Mesothelial cell of epicardium (in vitro differentiated cells): Measurements from ENCODE around the gene CLDN12. TPM values are rescaled to one million over a fixed set of nuclear protein-coding genes. Genes with fewer than 3 reads are reported as not detected.

Experiments used
- DNase-seq, 2 experiments: peaks; one replicate each; pipeline ENCODE4 v3.0.0; 2021; ENCODE audit warnings: low spot score in 2 of 2; ENCODE audit not compliant: unreplicated experiment in 2 of 2
- H3K27ac Mint-ChIP-seq: 2 replicates; pipeline ENCODE4 v1.8.0; 2021; ENCODE audit warnings: mixed read lengths
- H3K27me3 Mint-ChIP-seq: 2 replicates; pipeline ENCODE4 v1.8.0; 2021; ENCODE audit warnings: low read depth, mixed read lengths
- H3K36me3 Mint-ChIP-seq: 2 replicates; pipeline ENCODE4 v1.8.0; 2021; ENCODE audit warnings: mixed read lengths
- H3K4me1 Mint-ChIP-seq: 2 replicates; pipeline ENCODE4 v1.8.0; 2021; ENCODE audit warnings: mixed read lengths
- H3K4me3 Mint-ChIP-seq: 2 replicates; pipeline ENCODE4 v1.8.0; 2021; ENCODE audit warnings: mild to moderate bottlenecking, moderate library complexity, mixed read lengths
- H3K9me3 Mint-ChIP-seq: 2 replicates; pipeline ENCODE4 v1.8.0; 2021; ENCODE audit warnings: mixed read lengths
- CTCF ChIP-seq: fragments of 200-600 bp; sonication (generic); IDR thresholded peaks from one replicate; pipeline ENCODE4 v1.5.0; 2021; ENCODE audit warnings: antibody characterized with exemption; ENCODE audit not compliant: unreplicated experiment
- total RNA-seq: library from RNA; stranded (reverse); gene quantifications from 3 replicates; pipeline ENCODE4 v1.2.1, GENCODE V29; 2021

Gene CLDN12
- total RNA-seq: 33.1 to 35.8 TPM (median 33.5 TPM) in 3 replicates

GRCh38 chr7:90403174-90404113 is at the start of gene CLDN12:
Gene CLDN12, plus strand, starts transcription at chr7:90403461. Its CDS starts 9,216 bp downstream, at chr7:90412677.
- peak within 1 kb of the TSS; percentile 86 for H3K4me3 Mint-ChIP-seq
- peaks cover 14% of the 10 kb centered on the region for H3K36me3 Mint-ChIP-seq
- DNase-seq: peak; percentile 53 to 80
- peaks cover 10% of the 10 kb centered on the region for H3K9me3 Mint-ChIP-seq
- peaks cover 15% of the 10 kb centered on the region for H3K4me1 Mint-ChIP-seq
- peak within 1 kb of the TSS; percentile 98 for H3K27ac Mint-ChIP-seq
- no peak for TF ChIP-seq CTCF
- H3K27me3 Mint-ChIP-seq: peaks cover 15% of the 10 kb centered on the region

GRCh38 chr7:90383422-90383821 is 19.8 kb upstream of the CLDN12 start:
- H3K27ac Mint-ChIP-seq: no peak overlapping the region
- TF ChIP-seq CTCF: no peak
- peaks cover 22% of the 10 kb centered on the region for H3K9me3 Mint-ChIP-seq
- no peak for DNase-seq
- no peaks in the 10 kb centered on the region for H3K4me1 Mint-ChIP-seq
- H3K36me3 Mint-ChIP-seq: peaks cover 48% of the 10 kb centered on the region
- H3K4me3 Mint-ChIP-seq: no peak overlapping the region
- no peaks in the 10 kb centered on the region for H3K27me3 Mint-ChIP-seq

GRCh38 chr7:90383861-90384260 is 19.4 kb upstream of the CLDN12 start:
- H3K4me3 Mint-ChIP-seq: no peak overlapping the region
- DNase-seq: no peak
- TF ChIP-seq CTCF: no peak
- H3K27ac Mint-ChIP-seq: no peak overlapping the region
- H3K4me1 Mint-ChIP-seq: no peaks in the 10 kb centered on the region
- H3K27me3 Mint-ChIP-seq: no peaks in the 10 kb centered on the region
- peaks cover 22% of the 10 kb centered on the region for H3K9me3 Mint-ChIP-seq
- peaks cover 46% of the 10 kb centered on the region for H3K36me3 Mint-ChIP-seq

GRCh38 chr7:90384433-90384832 is 18.8 kb upstream of the CLDN12 start:
- no peak overlapping the region for H3K27ac Mint-ChIP-seq
- TF ChIP-seq CTCF: no peak
- H3K36me3 Mint-ChIP-seq: peaks cover 41% of the 10 kb centered on the region
- H3K4me1 Mint-ChIP-seq: no peaks in the 10 kb centered on the region
- H3K9me3 Mint-ChIP-seq: peaks cover 18% of the 10 kb centered on the region
- H3K4me3 Mint-ChIP-seq: no peak overlapping the region
- H3K27me3 Mint-ChIP-seq: no peaks in the 10 kb centered on the region
- no peak for DNase-seq

- H3K4me3 Mint-ChIP-seq: no peak overlapping the region
- no peak for DNase-seq
- peaks cover 3% of the 10 kb centered on the region for H3K9me3 Mint-ChIP-seq
- TF ChIP-seq CTCF: no peak
- no peak overlapping the region for H3K27ac Mint-ChIP-seq
- peaks cover 20% of the 10 kb centered on the region for H3K36me3 Mint-ChIP-seq
- no peaks in the 10 kb centered on the region for H3K4me1 Mint-ChIP-seq
- no peaks in the 10 kb centered on the region for H3K27me3 Mint-ChIP-seq
Measured at GRCh38 chr7:90387470-90388240, 15.6 kb upstream of the CLDN12 start.
